K562 (cell line): Measurements from ENCODE around the gene CD164. TPM values are rescaled to one million over a fixed set of nuclear protein-coding genes. Genes with fewer than 3 reads are reported as not detected.

ENCODE experiments used
- ATAC-seq: fragments of 200-7000 bp; cut with Tn5 transposase; 3 replicates; pipeline ENCODE4 v1.9.1; 2020; ENCODE audit warnings: moderate library complexity
- BruUV-seq: library from RNA; stranded (reverse); fragments of 400-500 nt; replicated peaks from 2 replicates; lab custom pipeline; 2021; lab: Mats Ljungman, UMichigan
- CTCF ChIA-PET: fragments of 300-600 bp; formaldehyde crosslinking; extraction: SDS; loops from one replicate; lab custom pipeline; 2021; ENCODE audit warnings: low intra/inter-chr PET ratio; lab: Yijun Ruan, JAX
- POLR2A ChIA-PET: fragments of 300-600, 350-650 bp; sonication (Branson Sonifier 250); formaldehyde crosslinking; extraction: SDS; loops from one replicate; lab custom pipeline; 2021; ENCODE audit warnings: antibody characterized with exemption, inconsistent platforms; lab: Yijun Ruan, JAX
- DNase-seq, 4 experiments: peaks; one replicate each; pipeline versions ENCODE4 v3.0.0 to v3.0.0-alpha.2; 2011 to 2018; ENCODE audit warnings: low spot score in 3 of 4, mixed read lengths in 3 of 4; ENCODE audit errors: extremely low read depth in 1 of 4
- FAIRE-seq: peaks from 2 replicates; lab custom pipeline; 2011; peaks lifted over from hg19 to GRCh38; lab: Jason Lieb, UNC
- H2AFZ ChIP-seq: 2 replicates; pipeline ENCODE4 v1.6.0; 2011; ENCODE audit warnings: low read depth, low read length, control low read depth, inconsistent platforms
- H3K27ac ChIP-seq: fragments of 200-600 bp; 3 replicates; pipeline ENCODE4 v1.8.0; 2011; ENCODE audit warnings: low read depth, mild to moderate bottlenecking, control low read depth, inconsistent platforms, low read length, moderate library complexity, mixed read lengths; ENCODE audit errors: extremely low read depth
- H3K27me3 ChIP-seq, 2 experiments: fragments of 300-600 bp in 1 of 2; 2 replicates in 1 of 2; 3 replicates in 1 of 2; pipeline versions ENCODE4 v1.6.0 to v1.8.0; 2011; ENCODE audit warnings: inconsistent platforms in 2 of 2, low read length in 2 of 2, mild to moderate bottlenecking in 1 of 2, mixed read lengths in 1 of 2, moderate library complexity in 1 of 2; ENCODE audit not compliant: control insufficient read depth in 2 of 2, insufficient read depth in 2 of 2
- H3K36me3 ChIP-seq: fragments of 300-600 bp; 3 replicates; pipeline ENCODE4 v1.8.0; 2011; ENCODE audit warnings: mild to moderate bottlenecking, low read length, inconsistent platforms; ENCODE audit not compliant: control insufficient read depth, insufficient read depth
- H3K4me1 ChIP-seq, 2 experiments: fragments of 200-600 bp in 1 of 2; replicated peaks in 1 of 2; 2 replicates in 1 of 2; 3 replicates in 1 of 2; pipeline versions ENCODE4 v1.5.1 to v1.8.0; 2011; ENCODE audit warnings: inconsistent platforms in 2 of 2, low read length in 2 of 2, mild to moderate bottlenecking in 1 of 2, mixed read lengths in 1 of 2, moderate library complexity in 1 of 2; ENCODE audit not compliant: control insufficient read depth in 2 of 2, insufficient read depth in 2 of 2
- H3K4me2 ChIP-seq: 2 replicates; pipeline ENCODE4 v1.6.1; 2011; ENCODE audit warnings: low read length, control low read depth, inconsistent platforms, mixed read lengths; ENCODE audit not compliant: insufficient read depth
- H3K4me3 ChIP-seq: fragments of 200-600 bp; sonication (generic), shearing (Covaris generic); 2 replicates; pipeline ENCODE4 v1.5.1; 2016; ENCODE audit warnings: control low read depth, inconsistent platforms
- H3K79me2 ChIP-seq: fragments of 200-600 bp; 3 replicates; pipeline ENCODE4 v1.8.0; 2011; ENCODE audit warnings: low read length, inconsistent platforms; ENCODE audit not compliant: control insufficient read depth, insufficient read depth
- H3K9ac ChIP-seq, 2 experiments: 2 replicates each; pipeline versions ENCODE4 v1.6.0 to v1.6.1; 2011; ENCODE audit warnings: low read depth in 2 of 2, low read length in 2 of 2, control low read depth in 1 of 2, inconsistent platforms in 1 of 2, mild to moderate bottlenecking in 1 of 2, mixed read lengths in 1 of 2; ENCODE audit not compliant: insufficient read depth in 1 of 2
- H3K9me1 ChIP-seq: one replicate; pipeline ENCODE4 v1.6.0; 2011; ENCODE audit warnings: inconsistent platforms, mild to moderate bottlenecking, low read length, moderate library complexity; ENCODE audit not compliant: control insufficient read depth, insufficient read depth
- H3K9me3 ChIP-seq: replicated peaks from 2 replicates; pipeline ENCODE4 v1.5.1; 2011; ENCODE audit warnings: low read depth, low read length, inconsistent platforms; ENCODE audit not compliant: control insufficient read depth, insufficient read depth
- H4K20me1 ChIP-seq: replicated peaks from 2 replicates; pipeline ENCODE4 v1.6.1; 2011; ENCODE audit warnings: low read length, inconsistent platforms, mixed read lengths; ENCODE audit not compliant: control insufficient read depth, insufficient read depth
- CREBBP ChIP-seq: IDR thresholded peaks from one replicate; pipeline ENCODE4 v1.6.1; 2012; ENCODE audit warnings: low read depth, mild to moderate bottlenecking, control low read depth, inconsistent platforms, low read length
- in situ Hi-C: fragments of 300-500 bp; cut with MboI; formaldehyde crosslinking; loops from 4 replicates; pipeline ENCODE4 v1.15.0; 2018; ENCODE audit warnings: inconsistent platforms, mixed read lengths
- intact Hi-C: fragments of 100-400 bp; cut with micrococcal nuclease; formaldehyde crosslinking; loops from 2 replicates; pipeline ENCODE4 v1.14.2; 2022
- polyA plus RNA-seq, 8 experiments: library from polyadenylated mRNA; depleted of rRNA in 4 of 8; stranded (reverse) in 5 of 8; unstranded in 3 of 8; fragments of >200 nt; fragmentation: Nextera tagmentation in 2 of 8; fragmentation: Illumina TruSeq in 1 of 8; extraction: Ambion mirVana in 2 of 8; extraction: Trizol in 1 of 8; gene quantifications; 2 replicates each; pipeline versions ENCODE4 v1.2.1 to v1.2.3, GENCODE V29; 2011 to 2014; ENCODE audit warnings: inconsistent platforms in 1 of 8, missing spikeins in 1 of 8
- total RNA-seq, 7 experiments: library from RNA; depleted of rRNA in 6 of 7; stranded (reverse); fragments of >200 nt in 6 of 7; fragmentation: Illumina TruSeq in 2 of 7; extraction: Trizol in 2 of 7; gene quantifications; 2 replicates each; pipeline versions ENCODE4 v1.2.1 to v1.2.3, GENCODE V29; 2011 to 2021; ENCODE audit warnings: low replicate concordance in 1 of 7
- TF ChIP-seq, protein P1 (sequence below): fragments of 450-650 bp; IDR thresholded peaks from 2 replicates; pipeline ENCODE4 v1.6.1; 2016; ENCODE audit warnings: low read depth, mild to moderate bottlenecking, moderate library complexity
- TF ChIP-seq, protein P2 (sequence below): fragments of 450-650 bp; IDR thresholded peaks from 2 replicates; pipeline ENCODE4 v1.6.1; 2018; ENCODE audit not compliant: partially characterized antibody

CD164 gene
- total and polyA plus RNA-seq, 9 of the 15 experiments (the other 6 are each of a cell fraction or from before 2014, with no cell fraction given), result 79.5 to 317 (median 165) TPM

DNA sequence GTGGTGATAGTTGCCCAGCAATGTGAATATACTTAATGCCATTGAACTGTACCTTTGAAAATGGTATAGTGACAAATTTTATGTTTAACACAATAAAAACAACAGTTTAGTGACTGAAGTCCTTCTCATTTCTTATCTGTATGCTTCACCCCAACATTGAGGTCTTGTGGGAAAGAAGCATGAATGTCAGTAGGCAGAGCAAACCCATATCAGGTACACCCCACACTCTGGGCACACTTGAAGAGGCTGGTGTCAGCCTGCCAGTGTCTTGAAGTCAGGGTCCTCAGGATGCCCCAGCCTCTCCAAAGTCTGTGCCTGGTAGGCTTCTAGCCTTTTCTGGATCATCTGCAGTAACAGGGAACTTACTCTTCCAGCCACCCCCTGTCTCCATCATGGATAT, 51.2 kb downstream of the CD164 start:
- no peak overlapping the region for H3K27ac ChIP-seq
- BruUV-seq, result no TSS peak
- DNase-seq (no peak), ATAC-seq (no peak), FAIRE-seq (no peak)
- H4K20me1 ChIP-seq, result no peaks in the 10 kb centered on the region
- H3K9me3 ChIP-seq, result no peaks in the 10 kb centered on the region
- intact Hi-C loops, result no loop called here
- no peaks in the 10 kb centered on the region for H3K36me3 ChIP-seq
- H3K4me3 ChIP-seq, result no peak overlapping the region
- in situ Hi-C loops, result no loop called here
- no peak overlapping the region for H3K9ac ChIP-seq
- no peak overlapping the region for H2AFZ ChIP-seq
- H3K4me2 ChIP-seq, result no peak overlapping the region
- TF ChIP-seq, protein P1, sequence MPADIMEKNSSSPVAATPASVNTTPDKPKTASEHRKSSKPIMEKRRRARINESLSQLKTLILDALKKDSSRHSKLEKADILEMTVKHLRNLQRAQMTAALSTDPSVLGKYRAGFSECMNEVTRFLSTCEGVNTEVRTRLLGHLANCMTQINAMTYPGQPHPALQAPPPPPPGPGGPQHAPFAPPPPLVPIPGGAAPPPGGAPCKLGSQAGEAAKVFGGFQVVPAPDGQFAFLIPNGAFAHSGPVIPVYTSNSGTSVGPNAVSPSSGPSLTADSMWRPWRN, result no peak
- TF ChIP-seq CREBBP, result no peak
- TF ChIP-seq, protein P2, sequence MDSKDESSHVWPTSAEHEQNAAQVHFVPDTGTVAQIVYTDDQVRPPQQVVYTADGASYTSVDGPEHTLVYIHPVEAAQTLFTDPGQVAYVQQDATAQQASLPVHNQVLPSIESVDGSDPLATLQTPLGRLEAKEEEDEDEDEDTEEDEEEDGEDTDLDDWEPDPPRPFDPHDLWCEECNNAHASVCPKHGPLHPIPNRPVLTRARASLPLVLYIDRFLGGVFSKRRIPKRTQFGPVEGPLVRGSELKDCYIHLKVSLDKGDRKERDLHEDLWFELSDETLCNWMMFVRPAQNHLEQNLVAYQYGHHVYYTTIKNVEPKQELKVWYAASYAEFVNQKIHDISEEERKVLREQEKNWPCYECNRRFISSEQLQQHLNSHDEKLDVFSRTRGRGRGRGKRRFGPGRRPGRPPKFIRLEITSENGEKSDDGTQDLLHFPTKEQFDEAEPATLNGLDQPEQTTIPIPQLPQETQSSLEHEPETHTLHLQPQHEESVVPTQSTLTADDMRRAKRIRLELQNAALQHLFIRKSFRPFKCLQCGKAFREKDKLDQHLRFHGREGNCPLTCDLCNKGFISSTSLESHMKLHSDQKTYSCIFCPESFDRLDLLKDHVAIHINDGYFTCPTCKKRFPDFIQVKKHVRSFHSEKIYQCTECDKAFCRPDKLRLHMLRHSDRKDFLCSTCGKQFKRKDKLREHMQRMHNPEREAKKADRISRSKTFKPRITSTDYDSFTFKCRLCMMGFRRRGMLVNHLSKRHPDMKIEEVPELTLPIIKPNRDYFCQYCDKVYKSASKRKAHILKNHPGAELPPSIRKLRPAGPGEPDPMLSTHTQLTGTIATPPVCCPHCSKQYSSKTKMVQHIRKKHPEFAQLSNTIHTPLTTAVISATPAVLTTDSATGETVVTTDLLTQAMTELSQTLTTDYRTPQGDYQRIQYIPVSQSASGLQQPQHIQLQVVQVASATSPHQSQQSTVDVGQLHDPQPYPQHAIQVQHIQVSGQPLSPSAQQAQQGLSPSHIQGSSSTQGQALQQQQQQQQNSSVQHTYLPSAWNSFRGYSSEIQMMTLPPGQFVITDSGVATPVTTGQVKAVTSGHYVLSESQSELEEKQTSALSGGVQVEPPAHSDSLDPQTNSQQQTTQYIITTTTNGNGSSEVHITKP, result peak; percentile 52
- POLR2A ChIA-PET, result no interaction called here
- H3K9me1 ChIP-seq, result no peaks in the 10 kb centered on the region
- no peaks in the 10 kb centered on the region for H3K27me3 ChIP-seq
- CTCF ChIA-PET, result no interaction called here
- H3K79me2 ChIP-seq, result no peaks in the 10 kb centered on the region
- peaks cover 0 to 6% of the 10 kb centered on the region in 2 experiments; a peak in 4 of 5 replicates for H3K4me1 ChIP-seq
